Measurements from ENCODE around the gene COQ8B.
A peak's percentile ranks its signal among the peaks of the same experiment; 100 is the strongest.

Gene COQ8B

GRCh38 chr19:40750058-40750873, 33.6 kb upstream of the COQ8B start, which contains the start of gene ACTMAP:
Gene ACTMAP (minus strand): TSS chr19:40750477. CDS start chr19:40749803, 674 bp downstream.
- TF ChIP-seq, protein P1, sequence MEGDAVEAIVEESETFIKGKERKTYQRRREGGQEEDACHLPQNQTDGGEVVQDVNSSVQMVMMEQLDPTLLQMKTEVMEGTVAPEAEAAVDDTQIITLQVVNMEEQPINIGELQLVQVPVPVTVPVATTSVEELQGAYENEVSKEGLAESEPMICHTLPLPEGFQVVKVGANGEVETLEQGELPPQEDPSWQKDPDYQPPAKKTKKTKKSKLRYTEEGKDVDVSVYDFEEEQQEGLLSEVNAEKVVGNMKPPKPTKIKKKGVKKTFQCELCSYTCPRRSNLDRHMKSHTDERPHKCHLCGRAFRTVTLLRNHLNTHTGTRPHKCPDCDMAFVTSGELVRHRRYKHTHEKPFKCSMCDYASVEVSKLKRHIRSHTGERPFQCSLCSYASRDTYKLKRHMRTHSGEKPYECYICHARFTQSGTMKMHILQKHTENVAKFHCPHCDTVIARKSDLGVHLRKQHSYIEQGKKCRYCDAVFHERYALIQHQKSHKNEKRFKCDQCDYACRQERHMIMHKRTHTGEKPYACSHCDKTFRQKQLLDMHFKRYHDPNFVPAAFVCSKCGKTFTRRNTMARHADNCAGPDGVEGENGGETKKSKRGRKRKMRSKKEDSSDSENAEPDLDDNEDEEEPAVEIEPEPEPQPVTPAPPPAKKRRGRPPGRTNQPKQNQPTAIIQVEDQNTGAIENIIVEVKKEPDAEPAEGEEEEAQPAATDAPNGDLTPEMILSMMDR (IDR thresholded peaks at IDR 0.05; ENCODE audit: insufficient read depth, low read depth, low read length, missing control alignments): no peak
- peak; percentile 100 for DNase-seq (ENCODE audit: low read depth)
- peak within 1 kb of the TSS; percentile 81 for H3K4me3 ChIP-seq (ENCODE audit: low read depth, low read length)

- TF ChIP-seq, protein P1 (IDR thresholded peaks at IDR 0.05; ENCODE audit: insufficient read depth, low read depth, low read length, missing control alignments): no peak
- H3K4me3 ChIP-seq (ENCODE audit: low read depth, low read length): no peak overlapping the region
- no peak for DNase-seq (ENCODE audit: low read depth)
Measured at GRCh38 chr19:40747536-40747935, 30.9 kb upstream of the COQ8B start.

DNA sequence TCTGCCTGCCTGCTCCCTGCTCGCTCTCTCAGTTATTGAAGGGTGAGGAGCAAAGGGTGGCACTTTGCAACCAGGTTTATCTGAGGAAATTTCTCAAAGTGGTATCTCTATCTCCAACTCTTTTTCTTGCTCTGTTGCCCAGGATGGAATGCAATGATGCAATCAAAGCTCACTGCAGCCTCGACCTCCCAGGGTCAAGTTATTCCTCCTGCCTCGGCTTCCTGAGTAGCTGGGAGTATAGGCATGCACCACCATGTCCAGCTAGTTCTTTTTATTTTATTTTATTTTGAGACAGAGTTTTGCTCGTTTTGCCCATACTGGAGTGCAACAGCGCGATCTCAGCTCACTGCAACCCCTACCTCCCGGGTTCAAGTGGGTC, 28.7 kb upstream of the COQ8B start:
- no peak for DNase-seq (ENCODE audit: low read depth)
- H3K4me3 ChIP-seq (ENCODE audit: low read depth, low read length): no peak overlapping the region
- TF ChIP-seq, protein P1 (IDR thresholded peaks at IDR 0.05; ENCODE audit: insufficient read depth, low read depth, low read length, missing control alignments): no peak

DNA sequence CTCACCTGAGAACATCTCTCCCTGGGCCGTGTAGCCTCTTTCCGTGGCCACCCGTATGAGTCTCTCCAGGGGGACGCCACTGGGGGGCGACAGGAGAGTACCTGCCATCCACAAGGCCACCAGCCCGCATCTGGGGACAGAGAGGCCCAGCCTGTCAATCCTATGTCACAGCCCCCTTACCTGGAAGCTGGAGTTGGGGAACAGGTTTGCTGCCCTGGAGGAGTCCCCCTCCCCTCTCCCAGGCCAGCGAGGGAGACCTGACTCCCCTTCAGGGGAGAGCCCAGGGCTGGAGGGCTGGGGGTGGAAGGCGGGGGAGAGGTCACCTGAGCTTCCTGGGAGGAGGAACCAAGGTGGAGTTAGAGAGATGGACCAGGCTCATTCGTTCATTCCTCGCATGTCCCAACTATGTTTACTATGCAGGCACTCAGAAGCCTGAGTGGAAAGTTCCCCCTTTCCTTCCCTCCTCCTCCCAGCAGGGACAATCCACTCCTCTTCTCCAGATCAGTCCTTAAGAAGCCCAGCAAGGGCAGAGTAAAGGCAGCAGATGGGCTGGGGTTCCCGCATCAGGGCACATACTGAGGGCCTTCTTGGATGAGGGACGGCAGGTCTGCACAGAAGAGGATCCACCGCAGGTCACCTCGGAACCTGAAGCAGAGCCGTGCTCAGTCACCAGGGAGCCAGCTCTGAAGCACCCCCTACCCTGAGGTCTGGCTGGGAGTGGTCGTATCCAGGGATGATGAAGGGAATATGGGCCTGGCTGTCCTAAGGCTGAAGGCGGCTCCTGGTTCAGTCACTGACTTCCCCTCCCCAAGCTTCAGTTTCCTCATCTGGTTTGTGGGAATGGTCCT, 28.1 kb upstream of the COQ8B start:
- peak; percentile 34 for DNase-seq (ENCODE audit: low read depth)
- TF ChIP-seq, protein P1 (IDR thresholded peaks at IDR 0.05; ENCODE audit: insufficient read depth, low read depth, low read length, missing control alignments): peak; percentile 17
- H3K4me3 ChIP-seq (ENCODE audit: low read depth, low read length): no peak overlapping the region

- H3K4me3 ChIP-seq (ENCODE audit: low read depth, low read length): no peak overlapping the region
- TF ChIP-seq, protein P1 (IDR thresholded peaks at IDR 0.05; ENCODE audit: insufficient read depth, low read depth, low read length, missing control alignments): no peak
- DNase-seq (ENCODE audit: low read depth): no peak
Measured at GRCh38 chr19:40743926-40744325, 27.2 kb upstream of the COQ8B start.

GRCh38 chr19:40742886-40743285, 26.2 kb upstream of the COQ8B start:
- no peak for DNase-seq (ENCODE audit: low read depth)
- H3K4me3 ChIP-seq (ENCODE audit: low read depth, low read length): no peak overlapping the region
- TF ChIP-seq, protein P1 (IDR thresholded peaks at IDR 0.05; ENCODE audit: insufficient read depth, low read depth, low read length, missing control alignments): no peak

Measured in GM12865 (cell line).